SH-SY5Y (cell line): Measurements from ENCODE around the gene HES7.
A peak's percentile ranks its signal among the peaks of the same experiment; 100 is the strongest.

Experiments
- GATA2 ChIP-seq: IDR thresholded peaks from 2 replicates; pipeline ENCODE4 v1.6.1; 2011; ENCODE audit warnings: mild to moderate bottlenecking, low read depth, low read length
- GATA3 ChIP-seq: IDR thresholded peaks from 2 replicates; pipeline ENCODE4 v1.6.1; 2011; ENCODE audit warnings: low read depth, mild to moderate bottlenecking, low read length, moderate library complexity

HES7 gene

GRCh38 chr17:8125947-8126490 is 2.1 kb upstream of the HES7 start:
- TF ChIP-seq GATA3 (no peak), GATA2 (no peak)

- peak; percentile 47; the same call in 1 of the 2 replicates for TF ChIP-seq GATA2
- no peak for TF ChIP-seq GATA3
These were observed 1.4 kb upstream of the HES7 start for GRCh38 chr17:8125154-8125946.

- no peak for TF ChIP-seq GATA3
- TF ChIP-seq GATA2: no peak
These were observed 646 bp upstream of the HES7 start for GRCh38 chr17:8124350-8125153.

GRCh38 chr17:8122924-8123694 is 797 bp downstream of the HES7 start:
- TF ChIP-seq GATA2 (no peak), GATA3 (no peak)

- TF ChIP-seq GATA3: no peak
- no peak for TF ChIP-seq GATA2
These were observed 1.4 kb downstream of the HES7 start for GRCh38 chr17:8122422-8122923.

- TF ChIP-seq GATA3 (no peak), GATA2 (no peak)
These were observed 2.1 kb downstream of the HES7 start for GRCh38 chr17:8121681-8122421.

- TF ChIP-seq GATA3 (no peak), GATA2 (no peak)
These were observed 2.6 kb downstream of the HES7 start for GRCh38 chr17:8121407-8121680.

GRCh38 chr17:8120520-8121406 is 3.1 kb downstream of the HES7 start:
- TF ChIP-seq GATA3 (no peak), GATA2 (peak; percentile 42; the same call in 1 of the 2 replicates)

GRCh38 chr17:8119581-8120519 is 4.1 kb downstream of the HES7 start:
- no peak for TF ChIP-seq GATA2
- TF ChIP-seq GATA3: no peak

GRCh38 chr17:8118769-8119580 is 4.9 kb downstream of the HES7 start:
- no peak for TF ChIP-seq GATA3
- peak; percentile 33; the same call in 1 of the 2 replicates for TF ChIP-seq GATA2
